Heart left ventricle (tissue), 16 donors: ENCODE results near the gene HJV. TPM values are rescaled to one million over a fixed set of nuclear protein-coding genes. Genes with fewer than 3 reads are reported as not detected.
"Not testable (repeated sequence)": the region's sequence is repeated elsewhere in the genome, so short reads cannot be mapped to it uniquely, and the experiment has no call there.

Experiments used
- ATAC-seq, 4 donors: fragments of 200-7000 bp; cut with Tn5 transposase; one replicate each; pipeline ENCODE4 v1.9.1; 2020 to 2022; ENCODE audit warnings: moderate library complexity in 4 of 4, mild to moderate bottlenecking in 3 of 4, moderate number of reproducible peaks in 1 of 4
- DNase-seq, 5 donors: peaks; one replicate each; pipeline ENCODE4 v3.0.0-alpha.2; 2020
- H3K27ac ChIP-seq, 12 donors: fragments of 200-600 bp; sonication (generic) in 4 of 12; one replicate each; pipeline versions ENCODE4 v1.5.0 to v1.8.0; 2016 to 2022; ENCODE audit warnings: mild to moderate bottlenecking in 2 of 12
- H3K27me3 ChIP-seq, 9 donors: fragments of 200-600 bp; sonication (generic) in 2 of 9; one replicate each; pipeline versions ENCODE4 v1.5.1 to v1.8.0; 2016 to 2022; ENCODE audit warnings: mild to moderate bottlenecking in 3 of 9
- H3K36me3 ChIP-seq, 9 donors: fragments of 200-600 bp; sonication (generic) in 2 of 9; one replicate each; pipeline versions ENCODE4 v1.5.0 to v1.8.0; 2018 to 2022; ENCODE audit warnings: mild to moderate bottlenecking in 2 of 9
- H3K4me1 ChIP-seq, 12 donors: fragments of 200-600 bp; sonication (generic) in 4 of 12; one replicate each; pipeline versions ENCODE4 v1.5.0 to v1.8.0; 2016 to 2022; ENCODE audit warnings: mild to moderate bottlenecking in 3 of 12
- H3K4me3 ChIP-seq, 12 donors: fragments of 200-600 bp; sonication (generic) in 4 of 12; one replicate each; pipeline versions ENCODE4 v1.5.0 to v1.8.0; 2017 to 2022; ENCODE audit warnings: mild to moderate bottlenecking in 9 of 12, moderate library complexity in 4 of 12
- H3K9me3 ChIP-seq, 12 donors: fragments of 200-600 bp; sonication (generic) in 4 of 12; one replicate each; pipeline versions ENCODE4 v1.5.0 to v1.8.0; 2016 to 2022; ENCODE audit warnings: mild to moderate bottlenecking in 1 of 12
- POLR2A ChIP-seq, 2 donors: fragments of 450-650 bp; IDR thresholded peaks; one replicate each; pipeline ENCODE4 v1.6.1; 2017; ENCODE audit warnings: antibody characterized with exemption in 2 of 2, mild to moderate bottlenecking in 2 of 2, moderate library complexity in 2 of 2
- WGBS, 4 donors: extraction: QIAGEN DNeasy Blood & Tissue Kit in 2 of 4; methylation state at CpG; one replicate each; pipeline versions ENCODE4 v1.1.5 to v1.1.7; 2013 to 2018; 5-methylcytosine and 5-hydroxymethylcytosine counted together
- intact Hi-C, 10 donors: fragments of 100-400 bp; cut with DNase I; formaldehyde crosslinking; loops; one replicate each; pipeline versions ENCODE4 v1.11.1 to v1.14.2; 2022
- polyA plus RNA-seq, 2 donors: library from polyadenylated mRNA; stranded (reverse); fragments of 200-250 nt; gene quantifications; one replicate each; pipeline ENCODE4 v1.2.3, GENCODE V29; 2013
- total RNA-seq, 9 donors: library from RNA; depleted of rRNA in 2 of 9; stranded (reverse); fragments of >200 nt in 2 of 9; fragmentation: NEBNext Ultra II Directional in 3 of 9; extraction: Animal tissue kit (Norgen Biotek cat#: 25700) in 3 of 9; gene quantifications; one replicate each; pipeline versions ENCODE4 v1.1.0 to v1.2.4, GENCODE V29; 2016 to 2023
- TF ChIP-seq, protein P1 (sequence below), 12 donors: fragments of 200-600 bp; sonication (generic) in 4 of 12; IDR thresholded peaks; one replicate each; pipeline versions ENCODE4 v1.5.0 to v1.8.0; 2018 to 2022; ENCODE audit warnings: antibody characterized with exemption in 12 of 12, mild to moderate bottlenecking in 5 of 12
- donor health status: ischemic (EF 13 %, LVEDD 7.1; RV severe dilation, severe dysfunction).
- donor health status: healthy with polysubstance abuse.
- donor health status: DM: no; HTN: yes; CAD: no.
- donor health status: DM: no; HTN: no; CAD: no.
- donor health status: ischemic (EF 25% LVEDD 6.9; RV normal size, moderate dysfunction).
- donor health status: ischemic (EF 25% LVEDD 5.7; RV mildly dilated, moderate dysfunction).
- donor health status: healthy.
- donor health status: DM: yes; HTN: yes; CAD: no.
- donor health status: ischemic (EF 35%, LVEDD 5.7; RV mildly dilated, moderate dysfunction).
- donor health status: nonischemic (EF 11% LVEDD 7.7; RV severe dilation, severe dysfunction).
- donor health status: DM: yes; HTN: yes; CAD: no.
- donor health status: PGD.
- donor health status: ischemic (EF 29% LVEDD 5.4; RV normal size, mild dysfunction).
- donor health status: nonischemic (EF 23%, LVEDD 6.1; RV moderate dilation, normal function).

HJV gene
- total and polyA plus RNA-seq, 11 donors, result 0.62 to 125 (median 63.9) TPM

DNA sequence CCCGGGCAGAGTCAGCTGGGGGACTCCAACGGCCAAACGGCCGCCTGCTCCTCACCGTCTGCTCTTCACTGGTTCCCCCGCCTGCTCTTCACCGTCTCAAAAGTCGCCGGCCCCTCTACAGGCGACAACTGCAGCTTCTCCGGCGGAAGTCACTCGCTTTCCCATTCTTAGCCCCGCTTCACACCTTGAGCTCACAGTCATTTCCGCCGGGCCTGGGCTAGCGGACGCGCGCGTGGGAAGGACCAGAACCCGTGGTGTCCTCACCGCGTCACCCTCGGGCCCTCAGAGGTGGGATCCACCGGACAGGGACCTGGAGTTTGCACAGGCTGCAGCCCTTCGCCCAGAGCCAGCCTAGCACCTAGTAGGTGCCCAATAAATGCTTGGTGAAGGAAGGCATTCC is 27.9 kb upstream of the HJV start:
- 72 to 84% (median 80%) methylated on average over 22 to 27 of the region's 27 CpGs for WGBS, 4 donors
- intact Hi-C loops, result no loop called here
- Histone ChIP-seq H3K27me3 (no peaks in the 10 kb centered on the region), H3K9me3 (no peaks in the 10 kb centered on the region), H3K4me1 (peaks cover 0 to 10% (median 0%) of the 10 kb centered on the region in 12 donors), H3K36me3 (no peaks in the 10 kb centered on the region), H3K27ac (no peak overlapping the region), H3K4me3 (no peak overlapping the region)
- no peak for ATAC-seq
- peak in 1 of 5 donors; percentile 58 for DNase-seq
- TF ChIP-seq, protein P1, sequence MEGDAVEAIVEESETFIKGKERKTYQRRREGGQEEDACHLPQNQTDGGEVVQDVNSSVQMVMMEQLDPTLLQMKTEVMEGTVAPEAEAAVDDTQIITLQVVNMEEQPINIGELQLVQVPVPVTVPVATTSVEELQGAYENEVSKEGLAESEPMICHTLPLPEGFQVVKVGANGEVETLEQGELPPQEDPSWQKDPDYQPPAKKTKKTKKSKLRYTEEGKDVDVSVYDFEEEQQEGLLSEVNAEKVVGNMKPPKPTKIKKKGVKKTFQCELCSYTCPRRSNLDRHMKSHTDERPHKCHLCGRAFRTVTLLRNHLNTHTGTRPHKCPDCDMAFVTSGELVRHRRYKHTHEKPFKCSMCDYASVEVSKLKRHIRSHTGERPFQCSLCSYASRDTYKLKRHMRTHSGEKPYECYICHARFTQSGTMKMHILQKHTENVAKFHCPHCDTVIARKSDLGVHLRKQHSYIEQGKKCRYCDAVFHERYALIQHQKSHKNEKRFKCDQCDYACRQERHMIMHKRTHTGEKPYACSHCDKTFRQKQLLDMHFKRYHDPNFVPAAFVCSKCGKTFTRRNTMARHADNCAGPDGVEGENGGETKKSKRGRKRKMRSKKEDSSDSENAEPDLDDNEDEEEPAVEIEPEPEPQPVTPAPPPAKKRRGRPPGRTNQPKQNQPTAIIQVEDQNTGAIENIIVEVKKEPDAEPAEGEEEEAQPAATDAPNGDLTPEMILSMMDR (IDR thresholded peaks at IDR 0.05), result no peak
- TF ChIP-seq POLR2A (IDR thresholded peaks at IDR 0.05), result no peak

- WGBS, 4 donors, result 73 to 88% (median 84%) methylated on average over 8 of the region's 8 CpGs
- H3K4me3 ChIP-seq, DNase-seq, H3K4me1 ChIP-seq, H3K36me3 ChIP-seq, intact Hi-C loops, H3K27me3 ChIP-seq, H3K27ac ChIP-seq, H3K9me3 ChIP-seq, ATAC-seq: not testable (repeated sequence)
Measured at GRCh38 chr1:146048514-146049115, 27.1 kb upstream of the HJV start.

DNA sequence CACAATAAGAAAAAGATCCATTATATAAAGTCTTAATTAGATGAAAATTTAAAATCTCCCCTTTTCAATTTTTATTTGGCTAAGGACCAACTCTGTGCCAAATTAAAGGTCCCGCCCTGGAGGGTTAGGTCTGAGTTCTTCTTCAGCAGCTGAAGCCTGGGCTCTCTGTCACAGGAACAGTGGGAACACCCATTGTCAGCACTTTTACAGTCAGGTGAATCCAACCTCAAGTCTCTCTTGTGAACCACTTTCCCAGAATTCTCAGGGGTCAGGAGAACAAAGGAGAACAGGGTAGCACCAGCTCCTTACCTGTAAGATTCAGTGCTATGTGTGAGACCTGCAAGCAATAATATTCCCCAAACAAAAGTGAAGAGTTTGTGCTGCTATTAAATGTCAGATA is 25.1 kb upstream of the HJV start:
- Histone ChIP-seq H3K27ac (no peak overlapping the region), H3K4me3 (no peak overlapping the region), H3K9me3 (no peaks in the 10 kb centered on the region), H3K27me3 (no peaks in the 10 kb centered on the region), H3K4me1 (peaks cover 0 to 3% (median 0%) of the 10 kb centered on the region in 12 donors), H3K36me3 (no peaks in the 10 kb centered on the region)
- no peak for TF ChIP-seq POLR2A (IDR thresholded peaks at IDR 0.05)
- TF ChIP-seq, protein P1 (IDR thresholded peaks at IDR 0.05), result no peak
- intact Hi-C loops, result no loop called here
- DNase-seq (no peak), ATAC-seq (no peak)
- WGBS, 4 donors, result 87 to 100% (median 96%) methylated on average over 1 of the region's 1 CpG

GRCh38 chr1:146039844-146040194 is 18.3 kb upstream of the HJV start:
- no peak for ATAC-seq
- 50 to 62% (median 57%) methylated on average over 9 of the region's 9 CpGs for WGBS, 4 donors
- peak overlapping the region in 6 of 12 donors; percentile 35 to 92 (median 84) for H3K27ac ChIP-seq
- TF ChIP-seq, protein P1 (IDR thresholded peaks at IDR 0.05), result no peak
- no peak for TF ChIP-seq POLR2A (IDR thresholded peaks at IDR 0.05)
- H3K4me3 ChIP-seq, result peak overlapping the region in 8 of 12 donors; percentile 61 to 85 (median 68)
- H3K9me3 ChIP-seq, result no peaks in the 10 kb centered on the region
- no peaks in the 10 kb centered on the region for H3K36me3 ChIP-seq
- no peaks in the 10 kb centered on the region for H3K27me3 ChIP-seq
- H3K4me1 ChIP-seq, result peaks cover 0 to 31% (median 7%) of the 10 kb centered on the region in 12 donors
- DNase-seq, result no peak
- intact Hi-C loops, result no loop called here
